HepG2 (cell line): ENCODE results near the gene ASAP2. TPM values are rescaled to one million over a fixed set of nuclear protein-coding genes. Genes with fewer than 3 reads are reported as not detected.

Source experiments
- ARNT2 ChIP-seq: sonication (generic); formaldehyde crosslinking; IDR thresholded peaks from 2 replicates; pipeline ENCODE4 v1.8.0; 2022; ENCODE audit warnings: mild to moderate bottlenecking, low read depth, missing genetic modification reagents, moderate library complexity
- ASH2L ChIP-seq: fragments of 300-600, 200-600 bp; sonication (generic); IDR thresholded peaks from 2 replicates; pipeline ENCODE4 v1.7.0; 2017; ENCODE audit warnings: low read depth, mild to moderate bottlenecking, moderate library complexity, mixed read lengths, low read length; ENCODE audit not compliant: insufficient read length
- ATF4 ChIP-seq, 2 experiments: fragments of 450-650 bp in 1 of 2; sonication (generic) in 1 of 2; formaldehyde crosslinking; IDR thresholded peaks; 2 replicates each; pipeline versions ENCODE4 v1.5.0 to v1.8.0; 2020 to 2022; ENCODE audit warnings: mild to moderate bottlenecking in 1 of 2, missing genetic modification reagents in 1 of 2
- DBP ChIP-seq: sonication (generic); formaldehyde crosslinking; IDR thresholded peaks from 2 replicates; pipeline ENCODE4 v1.4.0; 2020; ENCODE audit warnings: missing genetic modification reagents; ENCODE audit errors: not compliant biosample characterization
- EP300 ChIP-seq, 3 experiments: sonication (generic) in 1 of 3; formaldehyde crosslinking in 1 of 3; IDR thresholded peaks; 2 replicates each; pipeline versions ENCODE4 v1.5.1 to v1.6.1; 2011 to 2020; ENCODE audit warnings: low read depth in 2 of 3, low read length in 2 of 3, borderline replicate concordance in 1 of 3, improper control_type of control experiment in 1 of 3, mild to moderate bottlenecking in 1 of 3, missing genetic modification reagents in 1 of 3, moderate library complexity in 1 of 3
- FOXP1 ChIP-seq, 2 experiments: fragments of 450-650 bp in 1 of 2; IDR thresholded peaks; 2 replicates each; pipeline ENCODE4 v1.6.1; 2017 to 2018; ENCODE audit warnings: antibody characterized with exemption in 1 of 2
- GFI1 ChIP-seq: sonication (generic); formaldehyde crosslinking; IDR thresholded peaks from 2 replicates; pipeline ENCODE4 v1.5.0; 2020; ENCODE audit warnings: missing genetic modification reagents, mild to moderate bottlenecking, borderline replicate concordance
- JUND ChIP-seq: sonication (generic); formaldehyde crosslinking; IDR thresholded peaks from 2 replicates; pipeline ENCODE4 v1.8.0; 2022; ENCODE audit warnings: mild to moderate bottlenecking, missing genetic modification reagents
- KLF15 ChIP-seq: sonication (generic); formaldehyde crosslinking; IDR thresholded peaks from 2 replicates; pipeline ENCODE4 v1.8.1; 2023; ENCODE audit warnings: borderline replicate concordance, mild to moderate bottlenecking, inconsistent platforms, missing genetic modification reagents, mixed read lengths
- NFKB2 ChIP-seq: sonication (generic); formaldehyde crosslinking; IDR thresholded peaks from 2 replicates; pipeline ENCODE4 v1.4.0; 2020; ENCODE audit warnings: missing genetic modification reagents, borderline replicate concordance
- RAD21 ChIP-seq: fragments of 450-650 bp; formaldehyde crosslinking; IDR thresholded peaks from 2 replicates; pipeline ENCODE4 v1.5.0; 2020; ENCODE audit warnings: mild to moderate bottlenecking
- TCF12 ChIP-seq, 2 experiments: fragments of 450-650 bp in 1 of 2; sonication (generic) in 1 of 2; formaldehyde crosslinking in 1 of 2; IDR thresholded peaks; 2 replicates each; pipeline versions ENCODE4 v1.6.1 to v1.8.0; 2017 to 2022; ENCODE audit warnings: antibody characterized with exemption in 1 of 2, mild to moderate bottlenecking in 1 of 2, missing genetic modification reagents in 1 of 2, moderate library complexity in 1 of 2
- ZNF230 ChIP-seq: sonication (generic); formaldehyde crosslinking; IDR thresholded peaks from 2 replicates; pipeline ENCODE4 v1.4.0; 2020; ENCODE audit warnings: mild to moderate bottlenecking, missing genetic modification reagents
- ZNF878 ChIP-seq: sonication (generic); formaldehyde crosslinking; IDR thresholded peaks from 2 replicates; pipeline ENCODE4 v1.8.1; 2023; ENCODE audit warnings: mild to moderate bottlenecking, missing genetic modification reagents, moderate library complexity
- polyA plus RNA-seq, 8 experiments: library from polyadenylated mRNA; depleted of rRNA in 3 of 8; stranded (reverse) in 7 of 8; unstranded in 1 of 8; fragments of >200 nt; fragmentation: Illumina TruSeq in 4 of 8; extraction: Trizol in 4 of 8; gene quantifications; 2 replicates each; pipeline versions ENCODE4 v1.2.1 to v1.2.3, GENCODE V29; 2011 to 2016; ENCODE audit warnings: low read depth in 4 of 8, missing spikeins in 1 of 8, mixed read lengths in 1 of 8; ENCODE audit not compliant: insufficient read depth in 1 of 8
- total RNA-seq, 5 experiments: library from RNA; depleted of rRNA; stranded (reverse); fragments of >200 nt; fragmentation: Illumina TruSeq; extraction: Trizol; gene quantifications; 2 replicates each; pipeline ENCODE4 v1.2.3, GENCODE V29; 2016; ENCODE audit warnings: low read depth in 1 of 5
- TF ChIP-seq, protein P1 (sequence below): IDR thresholded peaks from 2 replicates; pipeline ENCODE4 v1.6.1; 2012; ENCODE audit warnings: inconsistent platforms
- TF ChIP-seq, protein P2 (sequence below): sonication (generic); formaldehyde crosslinking; IDR thresholded peaks from 2 replicates; pipeline ENCODE4 v1.4.0; 2020; ENCODE audit warnings: low read depth, missing genetic modification reagents
- TF ChIP-seq, protein P3 (sequence below): sonication (generic); formaldehyde crosslinking; IDR thresholded peaks from 2 replicates; pipeline ENCODE4 v1.4.0; 2020; ENCODE audit warnings: missing genetic modification reagents

The ASAP2 gene
- total and polyA plus RNA-seq, 2 of the 13 experiments (the other 11 are each of a cell fraction or from before 2014, with no cell fraction given) = 7.3 to 22.3 TPM

- TF ChIP-seq TCF12 (IDR thresholded peaks at IDR 0.05) = no peak
- TF ChIP-seq TCF12 (CRISPR knock-in tag; IDR thresholded peaks at IDR 0.05) = 0 out of 2 replicates have a peak, but pooled peaks have one; percentile 52
- peak; percentile 61; the same call in 1 of the 2 replicates for TF ChIP-seq JUND
- TF ChIP-seq ATF4 (CRISPR knock-in tag; IDR thresholded peaks at IDR 0.05) = peak in 1 of 2 experiments; percentile 65; a peak in 2 of 4 replicates
- peak; percentile 21 for TF ChIP-seq ASH2L
- no peak for TF ChIP-seq DBP (CRISPR knock-in tag)
- TF ChIP-seq, protein P1, sequence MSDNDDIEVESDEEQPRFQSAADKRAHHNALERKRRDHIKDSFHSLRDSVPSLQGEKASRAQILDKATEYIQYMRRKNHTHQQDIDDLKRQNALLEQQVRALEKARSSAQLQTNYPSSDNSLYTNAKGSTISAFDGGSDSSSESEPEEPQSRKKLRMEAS = peak; percentile 26; the same call in 1 of the 2 replicates
- TF ChIP-seq KLF15 = no peak
- TF ChIP-seq, protein P2, sequence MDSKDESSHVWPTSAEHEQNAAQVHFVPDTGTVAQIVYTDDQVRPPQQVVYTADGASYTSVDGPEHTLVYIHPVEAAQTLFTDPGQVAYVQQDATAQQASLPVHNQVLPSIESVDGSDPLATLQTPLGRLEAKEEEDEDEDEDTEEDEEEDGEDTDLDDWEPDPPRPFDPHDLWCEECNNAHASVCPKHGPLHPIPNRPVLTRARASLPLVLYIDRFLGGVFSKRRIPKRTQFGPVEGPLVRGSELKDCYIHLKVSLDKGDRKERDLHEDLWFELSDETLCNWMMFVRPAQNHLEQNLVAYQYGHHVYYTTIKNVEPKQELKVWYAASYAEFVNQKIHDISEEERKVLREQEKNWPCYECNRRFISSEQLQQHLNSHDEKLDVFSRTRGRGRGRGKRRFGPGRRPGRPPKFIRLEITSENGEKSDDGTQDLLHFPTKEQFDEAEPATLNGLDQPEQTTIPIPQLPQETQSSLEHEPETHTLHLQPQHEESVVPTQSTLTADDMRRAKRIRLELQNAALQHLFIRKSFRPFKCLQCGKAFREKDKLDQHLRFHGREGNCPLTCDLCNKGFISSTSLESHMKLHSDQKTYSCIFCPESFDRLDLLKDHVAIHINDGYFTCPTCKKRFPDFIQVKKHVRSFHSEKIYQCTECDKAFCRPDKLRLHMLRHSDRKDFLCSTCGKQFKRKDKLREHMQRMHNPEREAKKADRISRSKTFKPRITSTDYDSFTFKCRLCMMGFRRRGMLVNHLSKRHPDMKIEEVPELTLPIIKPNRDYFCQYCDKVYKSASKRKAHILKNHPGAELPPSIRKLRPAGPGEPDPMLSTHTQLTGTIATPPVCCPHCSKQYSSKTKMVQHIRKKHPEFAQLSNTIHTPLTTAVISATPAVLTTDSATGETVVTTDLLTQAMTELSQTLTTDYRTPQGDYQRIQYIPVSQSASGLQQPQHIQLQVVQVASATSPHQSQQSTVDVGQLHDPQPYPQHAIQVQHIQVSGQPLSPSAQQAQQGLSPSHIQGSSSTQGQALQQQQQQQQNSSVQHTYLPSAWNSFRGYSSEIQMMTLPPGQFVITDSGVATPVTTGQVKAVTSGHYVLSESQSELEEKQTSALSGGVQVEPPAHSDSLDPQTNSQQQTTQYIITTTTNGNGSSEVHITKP (CRISPR knock-in tag) = no peak
- TF ChIP-seq FOXP1 (IDR thresholded peaks at IDR 0.05) = peak; percentile 63
- TF ChIP-seq FOXP1 (CRISPR knock-in tag; IDR thresholded peaks at IDR 0.05) = peak; percentile 94
- TF ChIP-seq RAD21 (CRISPR knock-in tag) = no peak
- TF ChIP-seq, protein P3, sequence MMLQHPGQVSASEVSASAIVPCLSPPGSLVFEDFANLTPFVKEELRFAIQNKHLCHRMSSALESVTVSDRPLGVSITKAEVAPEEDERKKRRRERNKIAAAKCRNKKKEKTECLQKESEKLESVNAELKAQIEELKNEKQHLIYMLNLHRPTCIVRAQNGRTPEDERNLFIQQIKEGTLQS (CRISPR knock-in tag) = peak; percentile 51; the same call in 1 of the 2 replicates
- peak; percentile 45; the same call in 1 of the 2 replicates for TF ChIP-seq GFI1 (CRISPR knock-in tag)
- TF ChIP-seq ZNF230 (CRISPR knock-in tag) = no peak
- TF ChIP-seq ZNF878 (CRISPR knock-in tag) = peak; percentile 71; the same call in 1 of the 2 replicates
- TF ChIP-seq NFKB2 = no peak
- TF ChIP-seq EP300 (IDR thresholded peaks at IDR 0.05; ENCODE audit: low read depth in 2 of 2, low read length in 2 of 2) = peak in 1 of 2 experiments; percentile 87; a peak in 2 of 4 replicates
- TF ChIP-seq EP300 (CRISPR knock-in tag; IDR thresholded peaks at IDR 0.05; ENCODE audit: borderline replicate concordance) = peak; percentile 87
- TF ChIP-seq ARNT2 (CRISPR knock-in tag) = peak; percentile 71; the same call in 1 of the 2 replicates
- TF ChIP-seq, all 625 proteins: peak for 97
Observed at GRCh38 chr2:9327873-9328352, 121.3 kb downstream of the ASAP2 start (continued).
